A549 (cell line): ENCODE measurements around the gene PRKAR1B.

Source experiments
- JUNB ChIP-seq: fragments of >200 bp; sonication (Bioruptor Twin); formaldehyde crosslinking; IDR thresholded peaks from 2 replicates; pipeline ENCODE4 v1.6.1; 2016
- MAX ChIP-seq: IDR thresholded peaks from 2 replicates; pipeline ENCODE4 v1.6.1; 2012
- MYC ChIP-seq: IDR thresholded peaks from 2 replicates; pipeline ENCODE4 v1.6.1; 2012; ENCODE audit warnings: mild to moderate bottlenecking, inconsistent platforms, low read length, improper control_type of control experiment, borderline replicate concordance
- POLR2A ChIP-seq: IDR thresholded peaks from 2 replicates; pipeline ENCODE4 v1.6.1; 2012; ENCODE audit warnings: mild to moderate bottlenecking, low read length
- POLR2AphosphoS2 ChIP-seq: conservative IDR thresholded peaks from 2 replicates; pipeline ENCODE4 v1.6.1; 2012; ENCODE audit warnings: low read length, improper control_type of control experiment, inconsistent platforms
- RARB ChIP-seq: fragments of 250-450 bp; sonication (Bioruptor Pico); IDR thresholded peaks from 2 replicates; pipeline ENCODE4 v1.8.0; 2021; ENCODE audit warnings: mild to moderate bottlenecking, moderate library complexity
- RFX5 ChIP-seq: fragments of 450-650 bp; IDR thresholded peaks from 2 replicates; pipeline ENCODE4 v1.7.1; 2014; ENCODE audit warnings: antibody characterized with exemption, mild to moderate bottlenecking, moderate library complexity
- TP53 ChIP-seq: fragments of 250-450 bp; sonication (Bioruptor Pico); IDR thresholded peaks from 2 replicates; pipeline ENCODE4 v1.5.0; 2021; ENCODE audit warnings: mild to moderate bottlenecking, moderate library complexity
- TF ChIP-seq, protein P1 (sequence below): fragments of >200 bp; sonication (Bioruptor Twin); formaldehyde crosslinking; IDR thresholded peaks from 3 replicates; pipeline ENCODE4 v1.5.1; 2016

GRCh38 chr7:744854-745430 lies 17.9 kb upstream of the PRKAR1B start:
- TF ChIP-seq MYC (no peak), RARB (CRISPR knock-in tag) (no peak), RFX5 (no peak), POLR2AphosphoS2 (no peak), JUNB (no peak), POLR2A (no peak), MAX (no peak), TP53 (CRISPR knock-in tag) (no peak)
- TF ChIP-seq, protein P1, sequence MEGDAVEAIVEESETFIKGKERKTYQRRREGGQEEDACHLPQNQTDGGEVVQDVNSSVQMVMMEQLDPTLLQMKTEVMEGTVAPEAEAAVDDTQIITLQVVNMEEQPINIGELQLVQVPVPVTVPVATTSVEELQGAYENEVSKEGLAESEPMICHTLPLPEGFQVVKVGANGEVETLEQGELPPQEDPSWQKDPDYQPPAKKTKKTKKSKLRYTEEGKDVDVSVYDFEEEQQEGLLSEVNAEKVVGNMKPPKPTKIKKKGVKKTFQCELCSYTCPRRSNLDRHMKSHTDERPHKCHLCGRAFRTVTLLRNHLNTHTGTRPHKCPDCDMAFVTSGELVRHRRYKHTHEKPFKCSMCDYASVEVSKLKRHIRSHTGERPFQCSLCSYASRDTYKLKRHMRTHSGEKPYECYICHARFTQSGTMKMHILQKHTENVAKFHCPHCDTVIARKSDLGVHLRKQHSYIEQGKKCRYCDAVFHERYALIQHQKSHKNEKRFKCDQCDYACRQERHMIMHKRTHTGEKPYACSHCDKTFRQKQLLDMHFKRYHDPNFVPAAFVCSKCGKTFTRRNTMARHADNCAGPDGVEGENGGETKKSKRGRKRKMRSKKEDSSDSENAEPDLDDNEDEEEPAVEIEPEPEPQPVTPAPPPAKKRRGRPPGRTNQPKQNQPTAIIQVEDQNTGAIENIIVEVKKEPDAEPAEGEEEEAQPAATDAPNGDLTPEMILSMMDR: no peak
